Keratinocyte (primary cell): ENCODE data around the gene DAGLA.

Source experiments
- CTCF ChIP-seq, 3 experiments: IDR thresholded peaks in 1 of 3; conservative IDR thresholded peaks in 1 of 3; optimal IDR thresholded peaks in 1 of 3; 2 replicates in 2 of 3; 3 replicates in 1 of 3; pipeline versions ENCODE3 to v1.5.1; 2011; ENCODE audit warnings: low read length in 3 of 3, mild to moderate bottlenecking in 3 of 3, moderate library complexity in 2 of 3, control low read depth in 1 of 3, inconsistent platforms in 1 of 3; ENCODE audit not compliant: insufficient read depth in 2 of 3; ENCODE audit errors: extremely low read depth in 1 of 3
- EZH2 ChIP-seq: IDR thresholded peaks from one replicate; pipeline ENCODE4 v1.6.1; 2012; ENCODE audit warnings: inconsistent platforms, mild to moderate bottlenecking, low read length, moderate library complexity

GRCh38 chr11:61732705-61733104, 52.5 kb downstream of the DAGLA start:
- TF ChIP-seq CTCF (optimal IDR thresholded peaks at IDR 0.05 in 1 of 3, IDR thresholded peaks at IDR 0.05 in 1 of 3, conservative IDR thresholded peaks at IDR 0.05 in 1 of 3; ENCODE audit: extremely low read depth in 1 of 3, insufficient read depth in 2 of 3, low read length in 3 of 3): no peak
- no peak for TF ChIP-seq EZH2
